ENCODE measurements around the gene TMEM63B. TPM values are rescaled to one million over a fixed set of nuclear protein-coding genes. Genes with fewer than 3 reads are reported as not detected.

Gene TMEM63B
- total RNA-seq, 1 donor from 2014 or later, result 44.5 TPM

- intact Hi-C loops (cut with DNase I), result no loop called here
- DNase-seq (ENCODE audit: missing footprints), result no peak
Observed at GRCh38 chr6:44111434-44112417, 15.6 kb upstream of the TMEM63B start.

GRCh38 chr6:44113414-44113813, 13.9 kb upstream of the TMEM63B start:
- intact Hi-C loops (cut with DNase I), result no loop called here
- no peak for DNase-seq (ENCODE audit: missing footprints)
- no peak for ATAC-seq

More at GRCh38 chr6:44111434-44112417, 15.6 kb upstream of the TMEM63B start:
- no peak for ATAC-seq

- DNase-seq (ENCODE audit: missing footprints) (no peak), ATAC-seq (no peak)
- intact Hi-C loops (cut with DNase I), result no loop called here
Observed at GRCh38 chr6:44115866-44116265, 11.5 kb upstream of the TMEM63B start.

GRCh38 chr6:44116641-44117382, 10.5 kb upstream of the TMEM63B start:
- DNase-seq (ENCODE audit: missing footprints) (no peak), ATAC-seq (no peak)
- intact Hi-C loops (cut with DNase I), result no loop called here

- no peak for ATAC-seq
- no peak for DNase-seq (ENCODE audit: missing footprints)
- intact Hi-C loops (cut with DNase I), result no loop called here
Observed at GRCh38 chr6:44117397-44118128, 9.8 kb upstream of the TMEM63B start.

- ATAC-seq (no peak), DNase-seq (ENCODE audit: missing footprints) (no peak)
- intact Hi-C loops (cut with DNase I), result no loop called here
Observed at GRCh38 chr6:44119704-44120262, 7.6 kb upstream of the TMEM63B start.

- intact Hi-C loops (cut with DNase I), result no loop called here
- DNase-seq (ENCODE audit: missing footprints) (no peak), ATAC-seq (peak; percentile 21)
Observed at GRCh38 chr6:44120692-44121443, 6.5 kb upstream of the TMEM63B start.

GRCh38 chr6:44122801-44123200, 4.6 kb upstream of the TMEM63B start:
- ATAC-seq, result no peak
- DNase-seq (ENCODE audit: missing footprints), result no peak
- intact Hi-C loops (cut with DNase I), result no loop called here

- intact Hi-C loops (cut with DNase I), result no loop called here
- DNase-seq (ENCODE audit: missing footprints), result no peak
- no peak for ATAC-seq
Observed at GRCh38 chr6:44123544-44123943, 3.8 kb upstream of the TMEM63B start.

- no peak for DNase-seq (ENCODE audit: missing footprints)
- intact Hi-C loops (cut with DNase I), result no loop called here
- peak; percentile 42 for ATAC-seq
Observed at GRCh38 chr6:44126320-44127149, 819 bp upstream of the TMEM63B start.

- ATAC-seq (peak; percentile 42), DNase-seq (ENCODE audit: missing footprints) (peak; percentile 81)
- intact Hi-C loops (cut with DNase I), result loop anchor here (2.0 kb wide), 1 partner anchor 21 kb away; no protein-coding TSS in a partner anchor
Observed at GRCh38 chr6:44128020-44128917, 915 bp downstream of the TMEM63B start.

GRCh38 chr6:44129841-44130322, 2.5 kb downstream of the TMEM63B start:
- ATAC-seq, result no peak
- DNase-seq (ENCODE audit: missing footprints), result no peak
- intact Hi-C loops (cut with DNase I), result loop anchor here (2.0 to 5.0 kb wide), 2 partner anchors 19 to 33 kb away; no protein-coding TSS in a partner anchor

- DNase-seq (ENCODE audit: missing footprints), result no peak
- no peak for ATAC-seq
- intact Hi-C loops (cut with DNase I), result loop anchor here (5.0 kb wide), 1 partner anchor 35 kb away; no protein-coding TSS in a partner anchor
Observed at GRCh38 chr6:44131892-44132291, 4.5 kb downstream of the TMEM63B start.

GRCh38 chr6:44132476-44132875, 5.1 kb downstream of the TMEM63B start:
- DNase-seq (ENCODE audit: missing footprints) (no peak), ATAC-seq (no peak)
- intact Hi-C loops (cut with DNase I), result loop anchor here (5.0 kb wide), 1 partner anchor 35 kb away; no protein-coding TSS in a partner anchor

GRCh38 chr6:44133003-44133931, 5.9 kb downstream of the TMEM63B start:
- intact Hi-C loops (cut with DNase I), result loop anchor here (5.0 kb wide), 1 partner anchor 36 kb away; no protein-coding TSS in a partner anchor
- ATAC-seq (peak; percentile 80), DNase-seq (ENCODE audit: missing footprints) (no peak)
